Mucosa of stomach (tissue), 1 donor: ENCODE results near the gene SPA17.
A peak's percentile ranks its signal among the peaks of the same experiment; 100 is the strongest.

Experiments
- H3K27me3 ChIP-seq: one replicate; pipeline ENCODE4 v1.7.0; 2013; ENCODE audit warnings: mild to moderate bottlenecking, low read length; ENCODE audit not compliant: control insufficient read depth, insufficient read depth
- H3K36me3 ChIP-seq: one replicate; pipeline ENCODE4 v1.7.0; 2013; ENCODE audit warnings: low read length; ENCODE audit not compliant: control insufficient read depth, insufficient read depth
- H3K4me1 ChIP-seq: one replicate; pipeline ENCODE4 v1.7.0; 2013; ENCODE audit warnings: mild to moderate bottlenecking, low read length; ENCODE audit not compliant: control insufficient read depth, insufficient read depth
- H3K4me3 ChIP-seq: one replicate; pipeline ENCODE4 v1.7.0; 2013; ENCODE audit warnings: low read length
- H3K9ac ChIP-seq: one replicate; pipeline ENCODE4 v1.7.0; 2013; ENCODE audit warnings: mild to moderate bottlenecking, low read length, moderate library complexity
- H3K9me3 ChIP-seq: one replicate; pipeline ENCODE4 v1.7.0; 2013; ENCODE audit warnings: mild to moderate bottlenecking, low read length, moderate library complexity; ENCODE audit not compliant: control insufficient read depth
- donor health status: Pancreatic carcinoma.

Gene SPA17

DNA sequence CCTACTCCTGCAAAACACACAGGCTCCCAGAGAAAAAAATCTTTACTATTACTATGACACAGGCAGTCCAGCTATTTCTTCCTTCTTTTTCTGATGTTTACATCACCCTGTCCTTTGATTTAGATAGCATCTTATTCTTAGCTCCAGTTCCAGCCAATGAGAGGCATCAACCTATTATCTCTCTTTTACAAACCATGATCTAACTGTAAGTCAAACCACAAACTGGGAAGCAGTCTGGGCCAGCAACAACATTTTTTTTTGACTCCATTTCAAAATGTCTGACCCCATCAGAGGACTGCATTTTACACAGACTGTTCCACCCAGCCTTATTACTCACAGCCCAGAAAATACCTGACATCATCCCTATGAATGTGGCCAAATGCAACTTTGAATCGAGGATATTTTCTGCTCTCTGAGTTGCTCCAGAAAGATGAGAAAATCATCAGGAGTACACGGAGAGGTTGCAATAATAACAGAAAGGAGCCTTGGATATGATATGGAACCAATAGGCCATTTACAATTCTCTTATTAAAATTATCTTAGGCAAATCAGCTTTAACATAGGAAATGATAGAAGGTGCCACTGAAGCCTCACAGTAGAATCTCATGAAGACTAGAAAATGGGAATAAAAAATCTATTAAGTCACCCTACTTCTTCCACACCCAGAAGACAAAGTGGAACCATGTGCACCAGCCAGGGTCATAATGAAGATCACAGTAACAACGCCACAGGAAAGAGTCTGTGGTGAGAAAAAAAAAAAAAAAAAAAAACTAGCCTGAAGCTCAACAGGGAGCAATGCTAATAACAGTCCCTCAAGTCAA lies 29.9 kb upstream of the SPA17 start:
- Histone ChIP-seq H3K9ac (no peak overlapping the region), H3K27me3 (no peaks in the 10 kb centered on the region), H3K36me3 (no peaks in the 10 kb centered on the region), H3K9me3 (no peaks in the 10 kb centered on the region), H3K4me3 (no peak overlapping the region), H3K4me1 (peaks cover 5% of the 10 kb centered on the region)

DNA sequence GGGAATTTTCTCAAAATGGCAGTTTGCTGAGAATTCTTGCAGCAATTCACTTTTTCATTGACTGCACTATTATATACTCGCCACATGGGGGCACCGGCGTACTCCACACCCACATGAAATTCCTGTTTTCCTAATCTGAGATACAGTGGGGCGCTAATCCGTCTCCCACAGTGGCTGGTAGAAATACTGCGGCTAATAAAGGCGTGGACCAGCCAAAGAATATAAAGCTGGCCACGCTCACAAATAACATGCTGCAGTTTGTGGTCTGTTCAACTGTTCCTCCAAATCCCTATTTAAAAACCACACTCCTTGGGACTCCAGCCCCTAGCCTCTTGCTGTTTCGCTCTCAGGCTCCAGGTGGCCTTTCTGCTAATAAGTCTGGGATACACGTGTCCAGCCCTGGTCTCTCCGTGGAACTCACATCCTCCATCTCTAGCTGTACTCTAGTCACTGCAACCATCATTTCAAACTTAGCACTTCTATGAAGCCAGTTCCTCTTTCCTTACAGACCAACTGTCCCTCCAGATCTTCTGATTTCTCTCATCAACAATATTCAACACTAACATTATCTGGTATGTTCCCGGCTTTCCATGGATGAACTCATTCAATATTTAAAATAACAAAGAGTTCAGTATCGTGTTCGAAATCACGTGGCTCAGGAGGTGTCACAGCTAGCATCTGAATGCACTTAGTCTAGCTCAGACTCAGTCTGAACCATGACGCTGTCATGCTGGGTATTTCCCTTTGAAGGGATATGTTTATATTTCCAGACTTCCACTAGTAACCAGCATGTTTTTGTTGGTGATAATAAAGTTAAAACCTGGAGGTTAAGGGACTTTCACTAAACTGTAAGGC lies 29.1 kb upstream of the SPA17 start:
- Histone ChIP-seq H3K4me1 (peaks cover 5% of the 10 kb centered on the region), H3K9ac (peak overlapping the region; percentile 24), H3K9me3 (no peaks in the 10 kb centered on the region), H3K4me3 (no peak overlapping the region), H3K27me3 (no peaks in the 10 kb centered on the region), H3K36me3 (no peaks in the 10 kb centered on the region)

DNA sequence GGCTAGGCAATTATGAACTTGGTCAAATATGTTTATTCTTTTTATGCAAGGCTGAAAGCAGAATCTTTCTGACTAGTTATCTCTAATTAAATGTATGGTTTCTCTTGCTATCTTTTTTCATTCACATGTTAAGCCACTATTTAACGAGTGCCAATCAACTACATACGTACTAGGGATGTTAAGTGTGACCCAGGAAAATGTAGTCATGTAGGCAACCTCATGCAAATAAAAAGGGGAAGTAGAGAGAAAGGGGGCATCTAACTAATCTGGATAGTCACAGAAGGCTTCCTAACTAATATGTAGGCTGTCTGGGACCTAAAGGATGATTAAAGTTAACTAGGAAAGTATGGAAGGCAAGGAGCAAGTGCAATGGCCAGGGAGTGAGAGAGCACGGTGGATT lies 27.6 kb upstream of the SPA17 start:
- Histone ChIP-seq H3K9ac (no peak overlapping the region), H3K9me3 (no peaks in the 10 kb centered on the region), H3K27me3 (no peaks in the 10 kb centered on the region), H3K4me3 (no peak overlapping the region), H3K36me3 (no peaks in the 10 kb centered on the region), H3K4me1 (peaks cover 5% of the 10 kb centered on the region)

DNA sequence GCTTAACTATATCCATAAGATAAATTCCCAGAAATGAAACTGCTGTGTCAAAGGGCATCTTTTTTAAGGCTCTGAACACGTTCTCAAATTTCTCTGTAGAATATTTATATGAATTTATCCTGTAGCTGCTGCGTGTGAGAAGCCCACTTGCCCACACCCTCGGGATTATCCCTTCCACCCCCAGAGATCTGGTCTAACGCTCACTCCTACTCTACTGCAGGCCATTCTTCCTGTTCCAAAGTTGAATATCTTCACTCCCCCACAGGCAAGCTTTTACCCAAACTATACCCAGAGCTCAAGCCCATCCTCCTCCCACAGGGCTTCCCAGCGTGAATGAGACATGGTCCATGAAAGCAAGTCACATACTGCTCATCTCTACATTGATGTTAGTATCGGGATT lies 25.1 kb upstream of the SPA17 start:
- Histone ChIP-seq H3K4me1 (peaks cover 5% of the 10 kb centered on the region), H3K27me3 (no peaks in the 10 kb centered on the region), H3K9ac (no peak overlapping the region), H3K36me3 (no peaks in the 10 kb centered on the region), H3K9me3 (no peaks in the 10 kb centered on the region), H3K4me3 (no peak overlapping the region)

DNA sequence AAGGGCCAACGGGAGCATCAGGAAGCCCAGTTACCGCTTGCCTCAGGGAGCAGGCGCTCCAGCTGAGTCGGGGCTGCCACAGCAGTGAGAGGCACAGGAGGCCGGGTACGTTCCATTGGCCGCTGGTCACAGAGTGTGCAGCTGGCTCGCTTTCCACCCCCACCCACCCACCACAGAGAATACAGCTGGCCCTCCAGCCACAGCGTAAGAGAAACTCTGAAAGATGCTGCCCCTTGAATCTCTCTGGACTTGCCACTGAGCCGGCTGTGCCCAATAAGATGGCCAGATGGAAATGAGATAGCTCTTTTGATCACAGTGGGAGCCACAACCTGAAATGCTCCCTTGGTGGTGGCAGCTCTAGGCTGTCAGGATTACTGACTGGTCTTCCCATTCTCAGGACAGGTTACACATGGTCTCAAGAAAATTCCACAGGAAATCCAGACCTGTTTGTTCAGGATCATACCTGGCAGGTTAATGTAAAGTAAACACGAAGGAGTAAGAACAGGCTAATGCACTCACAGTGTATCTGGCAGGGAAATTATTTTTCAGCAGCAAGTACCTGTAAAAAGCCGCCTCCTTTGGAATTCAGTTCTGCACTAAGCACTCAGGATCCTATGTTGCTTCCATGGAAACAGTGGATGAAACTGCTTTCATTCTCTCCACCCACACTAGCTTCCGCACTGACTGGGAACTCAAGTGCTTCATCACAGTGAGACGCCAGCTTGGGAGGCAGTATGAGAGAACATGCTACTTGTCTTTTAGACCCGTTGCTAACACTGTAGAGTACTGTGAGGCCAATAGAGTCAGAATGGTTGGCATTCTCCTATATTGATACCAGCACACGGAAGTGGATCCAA lies 16.7 kb upstream of the SPA17 start:
- Histone ChIP-seq H3K9ac (no peak overlapping the region), H3K4me1 (no peaks in the 10 kb centered on the region), H3K36me3 (no peaks in the 10 kb centered on the region)

DNA sequence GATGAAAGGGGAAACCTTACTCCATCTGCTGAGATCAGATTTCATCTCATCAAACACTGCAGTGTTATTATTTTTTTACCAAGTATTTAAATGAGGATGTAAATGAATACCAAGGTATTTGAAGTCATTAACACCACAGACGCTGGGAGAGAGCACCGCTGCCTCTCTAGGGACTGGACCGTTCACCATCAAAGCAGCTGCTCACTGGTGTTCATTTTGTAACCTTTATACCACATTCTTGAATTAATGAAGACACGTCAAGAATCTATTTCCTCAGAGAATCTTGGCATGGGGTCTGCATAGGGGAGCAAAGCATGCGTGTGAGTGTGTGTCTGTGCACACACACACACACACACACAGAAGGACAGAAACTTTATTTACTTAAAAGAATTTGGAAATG lies 15.8 kb upstream of the SPA17 start:
- Histone ChIP-seq H3K27me3 (no peaks in the 10 kb centered on the region), H3K9ac (no peak overlapping the region), H3K36me3 (no peaks in the 10 kb centered on the region), H3K9me3 (no peaks in the 10 kb centered on the region), H3K4me3 (no peak overlapping the region), H3K4me1 (no peaks in the 10 kb centered on the region)

More for the DNA sequence above, 16.7 kb upstream of the SPA17 start:
- Histone ChIP-seq H3K9me3 (no peaks in the 10 kb centered on the region), H3K27me3 (no peaks in the 10 kb centered on the region), H3K4me3 (no peak overlapping the region)

DNA sequence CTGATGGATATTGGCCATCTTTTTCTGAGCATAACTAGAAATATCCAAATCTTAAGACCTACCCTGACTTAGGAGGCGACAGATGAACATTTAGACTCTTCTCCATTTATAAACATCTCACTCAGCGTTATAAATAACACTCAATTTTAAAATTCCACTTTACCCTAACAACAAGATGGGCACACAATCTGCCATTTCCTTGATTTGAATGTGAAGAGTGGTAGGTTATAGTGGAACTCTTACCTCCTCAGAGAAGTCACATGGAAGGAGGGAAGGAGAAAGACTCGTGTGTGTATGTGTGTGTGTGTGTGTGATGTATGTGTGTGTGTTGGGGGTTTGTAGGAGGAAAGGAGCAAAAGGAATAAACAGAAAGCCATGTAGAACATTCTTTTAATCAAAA lies 15.2 kb upstream of the SPA17 start:
- Histone ChIP-seq H3K4me1 (no peaks in the 10 kb centered on the region), H3K9me3 (no peaks in the 10 kb centered on the region), H3K4me3 (no peak overlapping the region), H3K27me3 (no peaks in the 10 kb centered on the region), H3K9ac (no peak overlapping the region), H3K36me3 (no peaks in the 10 kb centered on the region)

DNA sequence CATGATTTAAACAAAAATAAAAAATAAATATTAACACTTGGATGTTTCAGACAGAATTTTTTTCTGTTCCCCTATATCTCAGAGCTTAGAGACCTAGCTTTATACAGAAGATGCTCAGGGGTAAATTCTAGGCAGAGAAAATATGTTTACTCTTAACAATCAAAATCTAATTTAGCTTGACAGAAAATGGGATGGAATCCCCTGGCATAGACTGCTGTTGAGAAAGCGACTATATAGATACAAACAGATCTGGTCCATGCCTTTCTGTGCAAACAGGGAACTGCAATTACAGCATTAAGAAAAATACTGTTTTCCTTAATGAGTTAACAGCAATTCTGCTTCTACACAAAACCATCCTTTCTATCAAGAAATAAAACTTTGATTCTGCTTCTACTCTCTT lies 14.7 kb upstream of the SPA17 start:
- Histone ChIP-seq H3K4me1 (no peaks in the 10 kb centered on the region), H3K4me3 (no peak overlapping the region), H3K9me3 (no peaks in the 10 kb centered on the region), H3K27me3 (no peaks in the 10 kb centered on the region), H3K9ac (no peak overlapping the region), H3K36me3 (no peaks in the 10 kb centered on the region)

DNA sequence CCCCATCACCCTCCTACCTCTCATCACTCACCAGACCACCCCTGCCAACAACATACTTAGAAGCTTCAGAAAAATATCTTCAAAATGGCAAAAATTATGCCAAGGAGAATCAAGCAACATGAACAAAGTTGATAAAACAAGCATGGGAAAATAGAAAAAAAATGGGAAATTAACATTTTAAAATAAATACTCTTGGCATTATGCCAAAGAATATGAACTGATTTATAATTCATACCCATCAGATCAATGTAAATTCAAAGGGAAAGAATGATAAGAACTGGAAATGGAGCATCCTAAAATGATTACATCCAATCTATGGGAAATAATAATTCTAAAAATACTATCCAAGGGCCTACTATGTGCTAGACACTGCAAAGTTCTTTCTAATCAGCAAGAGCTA lies 12.2 kb upstream of the SPA17 start:
- no peaks in the 10 kb centered on the region for H3K27me3 ChIP-seq
- no peaks in the 10 kb centered on the region for H3K9me3 ChIP-seq
- H3K36me3 ChIP-seq = no peaks in the 10 kb centered on the region
- no peak overlapping the region for H3K9ac ChIP-seq
- no peaks in the 10 kb centered on the region for H3K4me1 ChIP-seq
- no peak overlapping the region for H3K4me3 ChIP-seq

DNA sequence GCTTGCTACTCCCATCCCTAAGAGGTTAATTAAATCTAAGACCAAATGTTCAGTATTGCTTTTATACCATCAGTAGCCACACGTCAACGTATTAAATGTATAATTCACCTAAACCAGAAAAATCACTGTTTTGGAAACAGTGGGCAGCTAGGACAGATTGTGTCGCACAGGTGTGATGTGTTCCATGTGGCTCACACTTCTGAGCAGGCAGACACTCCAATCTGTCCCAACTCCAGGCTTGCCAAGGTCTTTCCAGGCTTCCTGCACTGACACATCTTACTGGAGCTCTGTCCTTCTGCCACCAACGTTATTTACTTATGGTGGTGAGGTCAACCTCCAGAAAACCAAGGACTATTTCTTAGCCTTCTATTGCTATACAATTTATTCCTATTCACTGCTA lies 11.6 kb upstream of the SPA17 start:
- H3K36me3 ChIP-seq = no peaks in the 10 kb centered on the region
- H3K9ac ChIP-seq = no peak overlapping the region
- H3K27me3 ChIP-seq = no peaks in the 10 kb centered on the region
- no peaks in the 10 kb centered on the region for H3K4me1 ChIP-seq
- no peak overlapping the region for H3K4me3 ChIP-seq
- H3K9me3 ChIP-seq = no peaks in the 10 kb centered on the region

DNA sequence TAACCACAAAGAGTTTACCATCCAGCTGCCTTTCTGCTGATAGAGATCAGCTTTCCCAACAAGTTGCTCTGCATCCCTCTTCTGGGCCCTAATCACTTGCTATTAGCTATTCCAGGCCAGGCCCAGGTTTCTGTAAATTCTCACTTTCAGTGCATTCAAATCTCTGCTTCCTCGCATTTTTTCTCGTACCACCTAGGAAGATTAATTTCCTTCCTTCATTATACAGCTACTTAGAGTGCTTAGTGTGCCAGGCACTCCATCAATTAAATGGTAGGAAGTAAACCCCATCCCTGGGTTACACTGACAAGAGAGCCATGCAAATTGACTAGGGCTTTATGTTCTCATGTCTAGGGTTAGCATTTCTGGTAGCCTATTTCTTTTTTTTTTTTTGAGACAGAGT lies 9.8 kb upstream of the SPA17 start:
- Histone ChIP-seq H3K9ac (no peak overlapping the region), H3K4me3 (no peak overlapping the region), H3K9me3 (no peaks in the 10 kb centered on the region), H3K27me3 (no peaks in the 10 kb centered on the region), H3K4me1 (no peaks in the 10 kb centered on the region), H3K36me3 (no peaks in the 10 kb centered on the region)

DNA sequence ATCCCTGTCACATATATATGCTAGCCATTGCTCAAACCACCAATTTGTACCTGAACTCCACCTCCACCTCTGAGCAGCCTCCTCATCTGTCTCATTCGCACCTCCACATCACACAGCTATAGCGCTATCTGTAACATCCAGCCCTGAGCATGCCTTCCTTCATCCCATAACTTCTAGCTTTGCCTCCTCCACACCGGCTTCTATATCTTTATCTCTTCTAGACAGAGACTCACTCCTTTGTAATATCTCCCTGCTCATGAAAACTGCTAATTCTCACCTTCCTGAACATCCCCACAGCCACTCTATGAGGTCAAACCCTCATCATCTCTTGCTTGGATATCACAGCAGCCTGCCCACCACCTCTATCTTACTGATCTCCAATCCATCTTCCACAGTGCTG lies 6.1 kb upstream of the SPA17 start:
- Histone ChIP-seq H3K9ac (no peak overlapping the region), H3K36me3 (no peaks in the 10 kb centered on the region), H3K27me3 (no peaks in the 10 kb centered on the region), H3K4me1 (peaks cover 1% of the 10 kb centered on the region), H3K9me3 (no peaks in the 10 kb centered on the region), H3K4me3 (no peak overlapping the region)
